ENCODE results near the gene NANOS3. TPM values are rescaled to one million over a fixed set of nuclear protein-coding genes. Genes with fewer than 3 reads are reported as not detected.

NANOS3 gene
- not detected for polyA plus RNA-seq

DNA sequence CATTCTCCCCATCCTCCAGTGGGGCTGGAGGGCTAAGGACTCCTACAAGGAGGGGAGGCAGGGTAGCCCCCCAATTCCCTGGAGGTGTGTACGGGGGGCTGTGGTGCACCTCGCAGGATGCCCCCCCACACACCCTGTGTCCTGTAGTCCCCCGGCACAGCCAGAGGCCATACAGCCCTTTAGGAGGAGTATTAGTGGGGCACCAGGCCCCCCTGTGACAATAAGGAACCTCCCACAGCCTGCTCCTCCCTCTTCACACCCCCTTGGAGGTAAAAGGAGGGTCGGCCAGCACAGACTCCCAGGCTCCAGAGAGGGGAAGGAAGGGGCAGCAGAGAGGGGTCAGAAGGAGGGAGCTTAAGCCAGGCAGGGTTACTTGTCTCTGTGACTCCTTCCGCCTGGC, at the start of gene NANOS3:
NANOS3 (plus strand) TSS at position 301 of the 400 bp plus-strand sequence. CDS start 115 bp downstream, outside the sequence.
- H3K4me3 ChIP-seq (ENCODE audit: low read depth in 1 of 2, low read length in 2 of 2), result no peak within 1 kb of the TSS
- 51 to 65% methylated on average over 4 to 5 of the region's 5 CpGs for WGBS, 2 donors
- no peak within 1 kb of the TSS for H3K27ac ChIP-seq (ENCODE audit: low read depth in 2 of 2, low read length in 1 of 2)
- no peaks in the 10 kb centered on the region for H3K27me3 ChIP-seq (ENCODE audit: control insufficient read depth in 1 of 2, insufficient read depth in 2 of 2, low read length in 2 of 2)
- H3K4me1 ChIP-seq (ENCODE audit: control insufficient read depth in 2 of 2, insufficient read depth in 2 of 2, low read length in 1 of 2), result peaks cover 7 to 13% of the 10 kb centered on the region in 2 donors
- no peaks in the 10 kb centered on the region for H3K36me3 ChIP-seq (ENCODE audit: control insufficient read depth in 2 of 2, insufficient read depth in 2 of 2, low read length in 1 of 2)
- H3K9me3 ChIP-seq (ENCODE audit: control insufficient read depth in 2 of 2, insufficient read depth in 1 of 2, low read depth in 1 of 2, low read length in 1 of 2), result no peaks in the 10 kb centered on the region

DNA sequence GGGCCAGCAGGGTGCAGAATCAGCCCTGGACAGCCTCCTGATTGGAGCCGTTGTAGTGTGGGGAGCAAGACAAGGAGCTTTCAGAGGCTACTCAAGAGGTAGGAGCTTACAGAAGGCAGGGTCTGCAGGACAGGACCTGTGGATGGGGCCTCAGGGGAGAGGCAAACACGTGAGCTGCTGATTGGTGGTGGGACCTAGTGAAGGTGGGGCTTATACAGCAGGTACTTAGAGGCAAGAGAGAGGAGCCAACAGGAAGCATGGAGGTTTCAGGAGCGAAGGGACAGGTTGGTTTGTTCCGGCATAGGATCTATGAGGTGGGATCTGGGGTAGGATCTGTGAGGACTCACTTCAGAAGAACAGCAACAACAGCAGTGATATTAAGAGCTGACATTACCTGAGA, 49.3 kb upstream of the NANOS3 start:
- Histone ChIP-seq H3K4me1 (ENCODE audit: control insufficient read depth in 2 of 2, insufficient read depth in 2 of 2, low read length in 1 of 2) (peaks cover 3 to 5% of the 10 kb centered on the region in 2 donors), H3K27ac (ENCODE audit: low read depth in 2 of 2, low read length in 1 of 2) (peak overlapping the region in 1 of 2 donors; percentile 16), H3K9me3 (ENCODE audit: control insufficient read depth in 2 of 2, insufficient read depth in 1 of 2, low read depth in 1 of 2, low read length in 1 of 2) (no peaks in the 10 kb centered on the region), H3K4me3 (ENCODE audit: low read depth in 1 of 2, low read length in 2 of 2) (no peak overlapping the region), H3K36me3 (ENCODE audit: control insufficient read depth in 2 of 2, insufficient read depth in 2 of 2, low read length in 1 of 2) (peaks cover 9 to 37% of the 10 kb centered on the region in 2 donors), H3K27me3 (ENCODE audit: control insufficient read depth in 1 of 2, insufficient read depth in 2 of 2, low read length in 2 of 2) (no peaks in the 10 kb centered on the region)
- 59 to 64% methylated on average over 4 of the region's 4 CpGs for WGBS, 2 donors

DNA sequence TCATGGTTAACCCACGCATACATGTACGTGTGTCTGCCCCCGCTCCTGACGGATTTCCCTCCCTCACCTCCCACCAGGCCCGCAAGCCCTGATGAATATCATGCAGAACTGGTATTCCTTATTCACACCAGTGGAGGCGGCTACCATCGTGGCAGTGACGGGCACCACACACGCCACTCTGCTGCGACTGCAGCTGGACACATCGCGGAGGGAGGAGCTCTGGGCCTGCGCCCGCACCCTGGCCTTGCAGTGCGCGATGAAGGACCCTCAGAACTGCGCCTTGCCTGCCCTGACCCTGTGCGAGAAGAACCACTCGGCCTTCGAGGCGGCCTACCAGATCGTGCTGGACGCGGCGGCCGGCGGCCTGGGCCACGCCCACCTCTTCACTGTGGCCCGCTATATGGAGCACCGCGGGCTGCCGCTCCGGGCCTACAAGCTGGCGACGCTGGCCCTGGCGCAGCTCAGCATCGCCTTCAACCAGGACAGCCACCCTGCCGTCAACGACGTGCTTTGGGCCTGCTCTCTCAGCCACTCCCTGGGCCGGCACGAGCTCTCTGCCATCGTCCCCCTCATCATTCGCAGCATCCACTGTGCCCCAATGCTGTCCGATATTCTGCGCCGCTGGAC, 46.7 kb upstream of the NANOS3 start:
- WGBS, 2 donors, result 93 to 94% methylated on average over 47 of the region's 47 CpGs
- Histone ChIP-seq H3K27ac (ENCODE audit: low read depth in 2 of 2, low read length in 1 of 2) (no peak overlapping the region), H3K4me3 (ENCODE audit: low read depth in 1 of 2, low read length in 2 of 2) (no peak overlapping the region), H3K36me3 (ENCODE audit: control insufficient read depth in 2 of 2, insufficient read depth in 2 of 2, low read length in 1 of 2) (peaks cover 8 to 37% of the 10 kb centered on the region in 2 donors), H3K9me3 (ENCODE audit: control insufficient read depth in 2 of 2, insufficient read depth in 1 of 2, low read depth in 1 of 2, low read length in 1 of 2) (no peaks in the 10 kb centered on the region), H3K27me3 (ENCODE audit: control insufficient read depth in 1 of 2, insufficient read depth in 2 of 2, low read length in 2 of 2) (no peaks in the 10 kb centered on the region), H3K4me1 (ENCODE audit: control insufficient read depth in 2 of 2, insufficient read depth in 2 of 2, low read length in 1 of 2) (peaks cover 0 to 14% of the 10 kb centered on the region in 2 donors)

DNA sequence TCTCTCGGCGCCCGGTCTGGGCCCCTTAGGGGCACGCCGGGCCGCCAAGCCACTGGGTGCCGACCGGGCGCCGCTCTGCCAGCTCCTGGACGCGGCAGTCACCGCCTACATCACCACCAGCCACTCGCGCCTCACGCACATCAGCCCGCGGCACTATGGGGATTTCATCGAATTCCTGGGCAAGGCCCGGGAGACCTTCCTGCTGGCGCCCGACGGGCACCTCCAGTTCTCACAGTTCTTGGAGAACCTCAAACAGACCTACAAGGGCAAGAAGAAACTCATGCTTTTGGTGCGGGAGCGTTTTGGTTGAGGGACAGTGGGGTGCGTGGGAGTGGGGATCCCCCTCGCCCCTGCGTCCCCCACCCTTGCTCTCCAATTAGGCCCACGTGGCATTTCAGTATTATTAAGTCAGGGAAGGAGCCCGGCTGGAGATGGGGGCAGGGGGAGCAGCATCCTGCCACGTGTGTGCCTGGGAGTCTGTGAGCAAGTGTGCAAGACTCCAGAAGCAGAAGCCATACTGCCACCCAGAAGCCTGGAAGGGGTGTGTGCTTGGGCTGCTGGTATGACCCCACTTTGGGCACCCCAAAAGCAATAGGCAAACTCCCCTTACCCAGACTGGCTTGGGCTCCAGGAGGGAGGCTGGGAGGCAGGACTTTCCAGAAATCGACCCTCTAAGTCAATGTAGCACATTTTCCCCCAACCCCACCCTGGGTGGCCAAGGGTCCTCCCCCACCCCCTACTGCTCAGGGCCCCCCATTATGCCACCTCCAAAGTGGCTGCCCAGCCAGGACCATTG, 46.0 kb upstream of the NANOS3 start:
- H3K27ac ChIP-seq (ENCODE audit: low read depth in 2 of 2, low read length in 1 of 2), result no peak overlapping the region
- H3K36me3 ChIP-seq (ENCODE audit: control insufficient read depth in 2 of 2, insufficient read depth in 2 of 2, low read length in 1 of 2), result peaks cover 3 to 34% of the 10 kb centered on the region in 2 donors
- H3K27me3 ChIP-seq (ENCODE audit: control insufficient read depth in 1 of 2, insufficient read depth in 2 of 2, low read length in 2 of 2), result no peaks in the 10 kb centered on the region
- H3K4me1 ChIP-seq (ENCODE audit: control insufficient read depth in 2 of 2, insufficient read depth in 2 of 2, low read length in 1 of 2), result peaks cover 4 to 16% of the 10 kb centered on the region in 2 donors
- WGBS, 2 donors, result 87 to 89% methylated on average over 32 of the region's 32 CpGs
- no peak overlapping the region for H3K4me3 ChIP-seq (ENCODE audit: low read depth in 1 of 2, low read length in 2 of 2)
- no peaks in the 10 kb centered on the region for H3K9me3 ChIP-seq (ENCODE audit: control insufficient read depth in 2 of 2, insufficient read depth in 1 of 2, low read depth in 1 of 2, low read length in 1 of 2)

DNA sequence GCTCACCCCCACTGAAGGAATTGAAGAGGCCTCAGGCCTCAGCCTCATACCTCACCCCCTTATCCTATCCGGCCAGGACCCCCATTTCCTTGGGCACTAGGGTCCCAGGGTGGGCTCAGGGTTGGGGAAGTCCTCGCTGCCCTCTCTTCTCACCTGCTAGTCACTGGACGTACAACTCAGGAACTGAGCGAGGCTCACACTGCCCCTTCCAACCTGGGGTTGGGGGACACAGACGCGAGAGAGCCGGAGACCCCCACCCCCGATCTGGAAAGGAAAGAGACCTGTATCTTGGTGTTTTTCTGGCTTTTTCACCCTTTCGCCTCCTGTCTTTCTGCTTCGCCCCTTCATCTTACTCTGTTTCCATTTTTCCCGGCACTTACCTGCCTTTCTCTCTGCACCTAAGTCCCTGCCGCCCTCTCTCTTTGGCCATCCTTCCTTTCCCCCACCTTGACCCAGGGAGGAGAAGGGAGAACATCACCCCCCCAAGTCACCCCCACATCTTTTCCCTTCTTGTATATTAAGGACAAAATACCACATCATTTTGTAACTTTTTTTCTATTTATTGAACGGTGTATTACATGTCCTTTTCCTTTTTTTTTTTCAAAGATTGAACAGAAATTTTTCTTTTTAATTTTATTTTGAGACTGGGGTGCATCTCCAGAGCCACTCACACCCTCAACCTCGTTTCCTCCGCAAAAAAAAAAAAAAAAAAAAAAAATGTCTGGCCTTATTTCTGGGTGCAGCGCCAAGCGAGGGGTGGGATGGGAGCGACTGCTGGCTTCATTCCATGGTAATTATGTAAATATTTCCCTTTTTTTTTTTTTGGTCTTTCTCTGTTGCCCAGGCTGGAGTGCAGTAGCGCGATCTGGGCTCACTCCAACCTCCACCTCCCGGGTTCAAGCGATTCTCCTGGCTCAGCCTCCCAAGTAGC, 45.1 kb upstream of the NANOS3 start:
- peaks cover 3 to 34% of the 10 kb centered on the region in 2 donors for H3K36me3 ChIP-seq (ENCODE audit: control insufficient read depth in 2 of 2, insufficient read depth in 2 of 2, low read length in 1 of 2)
- H3K27me3 ChIP-seq (ENCODE audit: control insufficient read depth in 1 of 2, insufficient read depth in 2 of 2, low read length in 2 of 2), result no peaks in the 10 kb centered on the region
- no peak overlapping the region for H3K27ac ChIP-seq (ENCODE audit: low read depth in 2 of 2, low read length in 1 of 2)
- H3K9me3 ChIP-seq (ENCODE audit: control insufficient read depth in 2 of 2, insufficient read depth in 1 of 2, low read depth in 1 of 2, low read length in 1 of 2), result no peaks in the 10 kb centered on the region
- peaks cover 10 to 21% of the 10 kb centered on the region in 2 donors for H3K4me1 ChIP-seq (ENCODE audit: control insufficient read depth in 2 of 2, insufficient read depth in 2 of 2, low read length in 1 of 2)
- WGBS, 2 donors, result 71 to 75% methylated on average over 22 of the region's 22 CpGs
- H3K4me3 ChIP-seq (ENCODE audit: low read depth in 1 of 2, low read length in 2 of 2), result no peak overlapping the region

DNA sequence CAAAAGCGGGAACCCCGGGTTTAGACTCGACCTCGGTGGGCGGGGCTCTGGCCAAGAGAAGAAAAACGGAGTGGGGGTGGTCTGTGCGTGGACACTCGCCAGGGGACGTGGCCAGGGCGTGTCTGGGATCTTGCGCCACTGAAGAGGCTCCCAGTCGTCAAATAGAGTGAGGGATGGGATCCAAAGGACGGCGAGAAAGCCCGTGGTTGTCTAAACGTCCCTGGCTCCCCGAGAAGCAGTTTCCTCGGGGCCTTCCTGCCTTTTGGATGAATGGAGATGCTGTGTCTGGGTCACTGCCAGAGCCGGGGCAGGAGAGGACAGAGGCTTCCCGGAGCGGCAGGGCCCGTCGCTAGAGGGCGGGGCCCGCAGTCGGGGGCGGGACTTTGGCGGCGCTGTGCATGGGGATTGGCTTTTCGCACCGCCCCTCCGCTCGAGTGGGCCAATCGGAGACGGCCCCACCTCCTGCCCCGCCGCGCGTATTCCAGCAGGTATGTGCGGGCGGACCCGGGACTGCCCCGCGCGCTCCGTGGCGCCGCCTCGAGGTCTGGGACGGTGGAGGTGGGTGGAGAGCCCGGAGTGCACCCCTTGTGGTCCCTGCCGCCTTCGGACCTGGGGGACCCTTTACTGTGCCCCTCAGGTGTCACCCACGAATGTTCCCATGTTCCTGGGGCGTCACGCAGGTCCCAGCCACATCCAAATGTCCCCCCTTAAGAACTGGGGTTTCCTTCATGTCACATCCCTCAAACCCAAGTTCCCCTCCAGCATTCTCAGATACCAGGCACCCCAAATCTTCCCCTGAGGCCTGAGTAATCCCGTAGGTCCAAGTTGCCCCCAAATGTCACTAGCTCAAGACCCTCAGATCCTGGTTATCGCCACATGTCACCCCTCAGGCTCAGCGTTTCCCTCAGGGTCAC, 43.3 kb upstream of the NANOS3 start:
- H3K4me1 ChIP-seq (ENCODE audit: control insufficient read depth in 2 of 2, insufficient read depth in 2 of 2, low read length in 1 of 2), result peaks cover 10 to 20% of the 10 kb centered on the region in 2 donors
- H3K27me3 ChIP-seq (ENCODE audit: control insufficient read depth in 1 of 2, insufficient read depth in 2 of 2, low read length in 2 of 2), result no peaks in the 10 kb centered on the region
- no peaks in the 10 kb centered on the region for H3K9me3 ChIP-seq (ENCODE audit: control insufficient read depth in 2 of 2, insufficient read depth in 1 of 2, low read depth in 1 of 2, low read length in 1 of 2)
- H3K36me3 ChIP-seq (ENCODE audit: control insufficient read depth in 2 of 2, insufficient read depth in 2 of 2, low read length in 1 of 2), result peaks cover 3 to 28% of the 10 kb centered on the region in 2 donors
- H3K27ac ChIP-seq (ENCODE audit: low read depth in 2 of 2, low read length in 1 of 2), result peak overlapping the region; percentile 85 to 88
- H3K4me3 ChIP-seq (ENCODE audit: low read depth in 1 of 2, low read length in 2 of 2), result peak overlapping the region; percentile 10 to 16
- 7 to 8% methylated on average over 52 to 59 of the region's 59 CpGs for WGBS, 2 donors

DNA sequence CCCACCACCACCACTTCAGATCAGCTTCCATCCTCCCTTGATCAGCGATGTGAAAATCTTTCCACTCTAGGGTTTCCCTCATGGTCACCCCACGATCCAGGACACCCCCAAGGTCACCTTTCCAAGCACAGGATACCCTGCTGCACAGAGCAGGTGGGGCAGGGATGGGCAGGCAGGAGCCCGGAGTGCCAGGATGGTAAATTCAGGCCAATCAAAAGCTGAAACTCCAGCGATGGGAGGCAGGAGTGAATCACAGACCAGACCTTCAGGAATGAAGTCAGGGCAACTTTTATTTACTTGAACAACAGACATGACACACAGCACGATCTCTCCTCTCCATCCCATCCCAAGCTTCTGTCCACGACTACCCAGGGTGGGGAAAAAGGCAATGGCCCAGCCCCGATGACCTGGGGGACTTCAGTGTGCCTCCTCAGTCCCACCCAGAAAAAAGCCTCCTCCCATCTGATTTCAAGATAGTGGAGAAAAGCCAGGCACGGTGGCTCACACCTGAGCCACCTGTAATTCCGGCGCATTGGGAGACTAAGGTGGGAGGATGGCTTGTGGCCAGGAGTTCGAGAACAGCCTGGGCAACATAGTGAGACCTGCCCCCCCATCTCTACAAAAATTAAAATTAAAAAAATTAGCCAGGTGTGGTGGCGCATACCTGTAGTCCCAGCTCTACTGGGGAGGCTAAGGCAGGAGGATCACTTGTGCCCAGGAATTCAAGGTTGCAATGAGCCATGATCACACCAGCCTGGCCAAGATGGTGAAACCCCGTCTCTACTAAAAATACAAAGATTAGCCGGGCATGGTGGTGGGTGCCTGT, 42.5 kb upstream of the NANOS3 start:
- no peaks in the 10 kb centered on the region for H3K27me3 ChIP-seq (ENCODE audit: control insufficient read depth in 1 of 2, insufficient read depth in 2 of 2, low read length in 2 of 2)
- peaks cover 3 to 28% of the 10 kb centered on the region in 2 donors for H3K36me3 ChIP-seq (ENCODE audit: control insufficient read depth in 2 of 2, insufficient read depth in 2 of 2, low read length in 1 of 2)
- peaks cover 10 to 27% of the 10 kb centered on the region in 2 donors for H3K4me1 ChIP-seq (ENCODE audit: control insufficient read depth in 2 of 2, insufficient read depth in 2 of 2, low read length in 1 of 2)
- whole genome bisulfite sequencing, 2 donors, result 55 to 62% methylated on average over 14 of the region's 14 CpGs
- no peaks in the 10 kb centered on the region for H3K9me3 ChIP-seq (ENCODE audit: control insufficient read depth in 2 of 2, insufficient read depth in 1 of 2, low read depth in 1 of 2, low read length in 1 of 2)
- H3K27ac ChIP-seq (ENCODE audit: low read depth in 2 of 2, low read length in 1 of 2), result peak overlapping the region; percentile 85 to 88
- H3K4me3 ChIP-seq (ENCODE audit: low read depth in 1 of 2, low read length in 2 of 2), result no peak overlapping the region
